Mesothelial cell of epicardium (in vitro differentiated cells): ENCODE measurements around the gene BBS9. TPM values are rescaled to one million over a fixed set of nuclear protein-coding genes. Genes with fewer than 3 reads are reported as not detected.

Experiments used
- DNase-seq, 2 experiments: peaks; one replicate each; pipeline ENCODE4 v3.0.0; 2021; ENCODE audit warnings: low spot score in 2 of 2; ENCODE audit not compliant: unreplicated experiment in 2 of 2
- H3K27ac Mint-ChIP-seq: 2 replicates; pipeline ENCODE4 v1.8.0; 2021; ENCODE audit warnings: mixed read lengths
- H3K27me3 Mint-ChIP-seq: 2 replicates; pipeline ENCODE4 v1.8.0; 2021; ENCODE audit warnings: low read depth, mixed read lengths
- H3K36me3 Mint-ChIP-seq: 2 replicates; pipeline ENCODE4 v1.8.0; 2021; ENCODE audit warnings: mixed read lengths
- H3K4me1 Mint-ChIP-seq: 2 replicates; pipeline ENCODE4 v1.8.0; 2021; ENCODE audit warnings: mixed read lengths
- H3K4me3 Mint-ChIP-seq: 2 replicates; pipeline ENCODE4 v1.8.0; 2021; ENCODE audit warnings: mild to moderate bottlenecking, moderate library complexity, mixed read lengths
- H3K9me3 Mint-ChIP-seq: 2 replicates; pipeline ENCODE4 v1.8.0; 2021; ENCODE audit warnings: mixed read lengths
- CTCF ChIP-seq: fragments of 200-600 bp; sonication (generic); IDR thresholded peaks from one replicate; pipeline ENCODE4 v1.5.0; 2021; ENCODE audit warnings: antibody characterized with exemption; ENCODE audit not compliant: unreplicated experiment
- total RNA-seq: library from RNA; stranded (reverse); gene quantifications from 3 replicates; pipeline ENCODE4 v1.2.1, GENCODE V29; 2021

Gene BBS9
- total RNA-seq, 1 donor from 2014 or later: 26.9 TPM

DNA sequence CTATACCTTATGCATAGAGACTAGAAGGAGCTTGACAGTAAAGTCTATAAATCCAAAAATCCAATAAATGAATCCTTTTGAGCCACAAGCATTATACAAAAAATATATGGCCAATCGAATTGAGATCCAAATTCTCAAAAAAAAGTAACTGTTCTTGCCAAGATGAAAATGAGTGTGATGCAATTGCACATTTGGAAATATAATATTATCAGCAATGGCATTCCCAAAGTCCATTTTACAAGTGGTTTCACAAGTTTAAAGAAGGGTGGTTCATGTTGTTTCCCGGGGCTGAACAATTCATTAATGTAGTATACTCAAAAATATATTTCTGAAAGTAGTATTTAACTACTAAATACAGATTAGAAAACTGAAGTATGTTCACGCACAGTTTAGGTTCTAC, 27.5 kb upstream of the BBS9 start:
- no peak for TF ChIP-seq CTCF
- H3K27ac Mint-ChIP-seq: no peak overlapping the region
- H3K9me3 Mint-ChIP-seq: no peaks in the 10 kb centered on the region
- H3K4me1 Mint-ChIP-seq: peaks cover 4% of the 10 kb centered on the region
- H3K27me3 Mint-ChIP-seq: no peaks in the 10 kb centered on the region
- DNase-seq: no peak
- H3K4me3 Mint-ChIP-seq: no peak overlapping the region
- H3K36me3 Mint-ChIP-seq: peaks cover 41% of the 10 kb centered on the region

DNA sequence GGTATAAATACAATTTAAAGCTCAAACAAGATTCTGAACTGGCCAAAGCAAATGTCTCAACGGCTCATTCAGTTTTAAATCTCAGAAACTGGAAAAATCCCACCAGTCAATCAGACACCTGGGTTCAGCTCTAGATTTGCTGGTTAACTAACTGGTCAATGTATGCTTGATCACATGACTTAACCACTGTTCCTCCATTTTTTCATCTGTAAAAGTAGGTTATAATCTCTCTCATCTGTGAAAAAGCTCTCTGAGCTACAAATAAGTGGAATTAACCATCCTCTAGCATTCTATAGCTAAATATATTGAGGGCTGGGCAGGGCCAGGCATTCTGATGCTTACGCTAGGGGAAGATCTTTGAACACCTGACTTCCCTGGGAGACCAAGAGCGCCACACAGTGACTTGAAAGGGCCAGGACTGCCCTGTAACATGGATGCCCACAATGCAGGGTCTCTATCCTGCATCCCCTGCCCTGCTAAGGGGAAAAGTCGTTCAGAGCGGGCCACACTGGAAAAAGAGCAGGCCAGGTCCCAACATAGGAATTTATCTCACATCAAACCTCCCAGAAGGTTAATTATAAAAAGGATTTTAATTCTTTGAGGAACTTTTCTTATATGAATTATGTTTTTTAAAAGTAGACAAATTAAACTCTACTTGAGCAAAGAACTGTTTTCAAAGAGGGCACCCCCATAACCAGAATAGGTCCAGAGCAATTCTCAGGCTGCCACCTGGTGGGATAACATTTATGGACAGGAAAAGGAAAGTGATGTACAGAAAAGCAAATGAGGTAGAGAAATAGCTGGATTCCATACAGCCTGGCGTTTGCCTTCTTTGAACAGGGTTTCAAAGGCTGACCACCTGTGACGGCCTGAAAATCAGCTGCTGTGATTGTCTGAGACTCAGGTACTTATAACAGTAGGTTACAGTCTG, 22.0 kb upstream of the BBS9 start:
- Mint-ChIP-seq H3K36me3 (peaks cover 6% of the 10 kb centered on the region), H3K4me1 (peaks cover 21% of the 10 kb centered on the region), H3K4me3 (peak overlapping the region; percentile 86), H3K27me3 (peaks cover 8% of the 10 kb centered on the region), H3K9me3 (no peaks in the 10 kb centered on the region), H3K27ac (peak overlapping the region; percentile 71)
- no peak for DNase-seq
- TF ChIP-seq CTCF: peak; percentile 32

GRCh38 chr7:33108554-33109004, 20.8 kb upstream of the BBS9 start:
- H3K36me3 Mint-ChIP-seq: no peaks in the 10 kb centered on the region
- H3K4me1 Mint-ChIP-seq: peaks cover 21% of the 10 kb centered on the region
- peak overlapping the region; percentile 86 for H3K4me3 Mint-ChIP-seq
- no peaks in the 10 kb centered on the region for H3K9me3 Mint-ChIP-seq
- peak; percentile 22 for TF ChIP-seq CTCF
- peak overlapping the region; percentile 84 for H3K27ac Mint-ChIP-seq
- H3K27me3 Mint-ChIP-seq: peaks cover 12% of the 10 kb centered on the region
- no peak for DNase-seq

DNA sequence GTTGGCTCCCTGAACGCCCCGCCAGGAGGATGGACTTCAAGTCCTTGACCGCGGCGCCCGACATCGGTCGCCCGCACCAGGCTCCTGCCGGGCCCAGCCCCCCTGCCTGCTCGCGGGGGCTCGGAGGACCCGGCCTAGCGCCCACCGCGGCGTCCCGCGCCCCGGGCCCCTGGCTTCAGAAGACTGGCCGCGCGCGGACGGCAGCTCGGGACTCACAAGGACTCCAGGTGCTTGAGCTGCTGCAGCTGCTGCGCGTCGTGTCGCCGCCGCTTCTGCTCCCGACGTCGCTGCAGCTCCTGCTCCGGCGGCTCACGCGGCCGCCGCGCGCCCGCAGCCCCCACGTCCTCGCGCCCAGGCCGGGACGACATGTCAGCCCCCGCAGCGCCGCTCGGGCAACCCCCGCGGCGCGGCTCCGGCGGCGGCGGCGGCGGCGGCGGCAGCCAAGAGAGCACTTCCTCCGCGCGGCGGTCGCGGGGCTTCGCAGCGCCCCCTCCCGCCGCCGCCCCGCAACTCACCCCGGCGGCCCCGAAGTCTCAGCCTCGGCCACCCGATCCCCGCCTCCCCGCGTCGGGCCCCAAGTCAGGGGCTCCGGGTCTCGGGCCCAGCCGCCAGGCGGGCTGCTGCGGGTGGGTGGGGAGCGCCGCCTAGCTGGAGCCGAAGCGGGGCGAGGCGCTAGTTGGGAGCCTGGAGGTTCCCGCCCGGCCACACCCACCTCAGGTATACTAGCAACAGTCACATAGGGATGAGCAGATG, 20.2 kb upstream of the BBS9 start, which contains the start of gene RP9:
TSS of gene RP9 (minus strand) at position 400 of the 753 bp plus-strand sequence. CDS start at position 368, 32 bp downstream.
- TF ChIP-seq CTCF: peak; percentile 53
- peak within 1 kb of the TSS; percentile 86 for H3K4me3 Mint-ChIP-seq
- H3K9me3 Mint-ChIP-seq: no peaks in the 10 kb centered on the region
- peaks cover 21% of the 10 kb centered on the region for H3K4me1 Mint-ChIP-seq
- H3K36me3 Mint-ChIP-seq: no peaks in the 10 kb centered on the region
- peak within 1 kb of the TSS; percentile 84 for H3K27ac Mint-ChIP-seq
- peak; percentile 61 to 86 for DNase-seq
- H3K27me3 Mint-ChIP-seq: peaks cover 14% of the 10 kb centered on the region

DNA sequence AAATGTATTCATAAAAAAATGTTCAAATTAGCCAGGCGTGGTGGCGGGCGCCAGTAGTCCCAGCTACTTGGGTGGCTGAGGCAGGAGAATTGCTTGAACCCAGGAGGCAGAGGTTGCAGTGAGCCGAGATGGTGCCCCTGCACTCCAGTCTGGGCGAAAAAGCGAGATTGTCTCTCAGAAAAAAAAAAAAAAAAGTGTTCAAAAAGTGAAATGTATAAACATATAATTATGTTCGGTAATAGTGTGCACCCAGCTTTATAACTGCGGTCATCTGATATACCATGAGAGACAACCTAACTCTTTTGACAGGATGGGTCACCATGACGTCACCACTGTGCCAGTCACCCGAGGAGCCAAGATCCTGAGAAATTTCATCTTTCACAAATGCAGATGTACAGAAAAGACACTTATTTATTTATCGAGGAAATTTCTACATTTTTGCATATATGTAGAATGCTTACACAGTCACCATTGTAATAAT, 19.6 kb upstream of the BBS9 start:
- Mint-ChIP-seq H3K9me3 (no peaks in the 10 kb centered on the region), H3K36me3 (no peaks in the 10 kb centered on the region), H3K4me3 (peak overlapping the region; percentile 70), H3K4me1 (peaks cover 21% of the 10 kb centered on the region), H3K27me3 (peaks cover 19% of the 10 kb centered on the region), H3K27ac (no peak overlapping the region)
- no peak for DNase-seq
- no peak for TF ChIP-seq CTCF
